Measurements from ENCODE around the gene SMYD3. TPM values are rescaled to one million over a fixed set of nuclear protein-coding genes. Genes with fewer than 3 reads are reported as not detected.

SMYD3 gene
- total and polyA plus RNA-seq, 2 donors, result 22.0 to 27.0 TPM

GRCh38 chr1:246320286-246320685, 186.8 kb downstream of the SMYD3 start:
- Histone ChIP-seq H3K27me3 (ENCODE audit: control insufficient read depth in 2 of 2, insufficient read depth in 1 of 2, low read length in 1 of 2) (no peaks in the 10 kb centered on the region), H3K9me3 (ENCODE audit: control insufficient read depth in 2 of 2, insufficient read depth in 1 of 2, low read length in 1 of 2) (no peaks in the 10 kb centered on the region), H3K4me3 (ENCODE audit: low read length in 2 of 2) (no peak overlapping the region), H3K36me3 (ENCODE audit: control insufficient read depth in 2 of 2, insufficient read depth in 2 of 2, low read length in 1 of 2) (no peaks in the 10 kb centered on the region), H3K27ac (ENCODE audit: low read depth in 1 of 2, low read length in 1 of 2) (no peak overlapping the region), H3K4me1 (ENCODE audit: control insufficient read depth in 2 of 2, insufficient read depth in 2 of 2, low read length in 2 of 2) (no peaks in the 10 kb centered on the region)
- 40% methylated on average over 4 of the region's 4 CpGs for WGBS
- DNase-seq (ENCODE audit: low read depth in 6 of 9, low spot score in 9 of 9), result no peak

DNA sequence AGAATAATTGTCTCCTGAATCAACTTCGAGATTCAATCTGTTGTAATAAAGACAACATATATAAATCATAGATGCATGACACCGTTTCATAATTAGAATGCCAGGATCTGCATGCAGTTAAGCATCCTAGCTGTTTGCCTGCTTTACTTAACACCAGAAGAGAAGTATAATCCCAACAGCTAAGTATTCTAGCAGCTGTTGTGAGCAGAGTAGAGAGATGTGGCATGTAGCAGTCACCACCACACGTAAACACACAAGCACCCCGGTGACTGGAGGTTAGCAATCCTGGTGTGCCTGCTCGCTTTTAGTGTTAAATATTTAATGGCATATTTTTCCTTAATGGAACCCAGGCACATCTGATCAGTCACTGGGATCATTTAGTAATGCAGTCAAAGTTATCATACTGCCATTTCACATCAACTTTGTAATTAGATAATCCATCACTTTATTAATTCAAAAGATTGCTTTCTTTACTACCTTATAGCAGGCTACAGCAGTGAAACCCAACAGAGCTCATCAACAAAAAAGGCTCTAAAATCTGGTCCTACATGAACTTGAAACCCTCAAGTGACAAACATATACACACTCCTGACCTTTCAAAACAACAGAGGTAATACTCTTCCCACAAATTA, 187.9 kb downstream of the SMYD3 start:
- Histone ChIP-seq H3K4me1 (ENCODE audit: control insufficient read depth in 2 of 2, insufficient read depth in 2 of 2, low read length in 2 of 2) (no peaks in the 10 kb centered on the region), H3K4me3 (ENCODE audit: low read length in 2 of 2) (no peak overlapping the region), H3K9me3 (ENCODE audit: control insufficient read depth in 2 of 2, insufficient read depth in 1 of 2, low read length in 1 of 2) (no peaks in the 10 kb centered on the region), H3K27me3 (ENCODE audit: control insufficient read depth in 2 of 2, insufficient read depth in 1 of 2, low read length in 1 of 2) (no peaks in the 10 kb centered on the region), H3K27ac (ENCODE audit: low read depth in 1 of 2, low read length in 1 of 2) (no peak overlapping the region), H3K36me3 (ENCODE audit: control insufficient read depth in 2 of 2, insufficient read depth in 2 of 2, low read length in 1 of 2) (no peaks in the 10 kb centered on the region)
- DNase-seq (ENCODE audit: low read depth in 6 of 9, low spot score in 9 of 9), result no peak
- 94% methylated on average over 5 of the region's 5 CpGs for WGBS

- WGBS, result 97% methylated on average over 3 of the region's 3 CpGs
- Histone ChIP-seq H3K27ac (ENCODE audit: low read depth in 1 of 2, low read length in 1 of 2) (no peak overlapping the region), H3K4me3 (ENCODE audit: low read length in 2 of 2) (no peak overlapping the region), H3K4me1 (ENCODE audit: control insufficient read depth in 2 of 2, insufficient read depth in 2 of 2, low read length in 2 of 2) (no peaks in the 10 kb centered on the region), H3K36me3 (ENCODE audit: control insufficient read depth in 2 of 2, insufficient read depth in 2 of 2, low read length in 1 of 2) (no peaks in the 10 kb centered on the region), H3K9me3 (ENCODE audit: control insufficient read depth in 2 of 2, insufficient read depth in 1 of 2, low read length in 1 of 2) (no peaks in the 10 kb centered on the region), H3K27me3 (ENCODE audit: control insufficient read depth in 2 of 2, insufficient read depth in 1 of 2, low read length in 1 of 2) (no peaks in the 10 kb centered on the region)
- no peak for DNase-seq (ENCODE audit: low read depth in 6 of 9, low spot score in 9 of 9)
These were observed 188.5 kb downstream of the SMYD3 start for GRCh38 chr1:246318622-246319021.

DNA sequence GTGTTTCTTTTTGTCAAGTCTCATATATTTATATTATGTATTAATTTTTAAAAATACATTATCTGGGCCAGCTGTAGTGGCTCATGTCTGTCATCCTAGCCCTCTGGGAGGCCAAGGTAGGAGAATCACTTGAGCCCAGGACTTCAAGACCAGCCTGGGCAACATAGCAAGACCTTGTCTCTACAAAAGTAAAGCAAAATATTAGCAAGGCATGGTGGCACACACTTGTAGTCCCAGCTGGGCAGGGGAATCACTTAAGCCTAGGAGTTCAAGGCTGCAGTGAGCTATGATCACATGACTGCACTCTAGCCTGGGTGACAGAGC, 189.1 kb downstream of the SMYD3 start:
- no peak for DNase-seq (ENCODE audit: low read depth in 6 of 9, low spot score in 9 of 9)
- Histone ChIP-seq H3K4me3 (ENCODE audit: low read length in 2 of 2) (no peak overlapping the region), H3K36me3 (ENCODE audit: control insufficient read depth in 2 of 2, insufficient read depth in 2 of 2, low read length in 1 of 2) (no peaks in the 10 kb centered on the region), H3K9me3 (ENCODE audit: control insufficient read depth in 2 of 2, insufficient read depth in 1 of 2, low read length in 1 of 2) (no peaks in the 10 kb centered on the region), H3K4me1 (ENCODE audit: control insufficient read depth in 2 of 2, insufficient read depth in 2 of 2, low read length in 2 of 2) (no peaks in the 10 kb centered on the region), H3K27ac (ENCODE audit: low read depth in 1 of 2, low read length in 1 of 2) (no peak overlapping the region), H3K27me3 (ENCODE audit: control insufficient read depth in 2 of 2, insufficient read depth in 1 of 2, low read length in 1 of 2) (no peaks in the 10 kb centered on the region)

GRCh38 chr1:246317332-246318035, 189.6 kb downstream of the SMYD3 start:
- WGBS, result 97% methylated on average over 4 of the region's 4 CpGs
- Histone ChIP-seq H3K27ac (ENCODE audit: low read depth in 1 of 2, low read length in 1 of 2) (no peak overlapping the region), H3K27me3 (ENCODE audit: control insufficient read depth in 2 of 2, insufficient read depth in 1 of 2, low read length in 1 of 2) (no peaks in the 10 kb centered on the region), H3K4me1 (ENCODE audit: control insufficient read depth in 2 of 2, insufficient read depth in 2 of 2, low read length in 2 of 2) (no peaks in the 10 kb centered on the region), H3K9me3 (ENCODE audit: control insufficient read depth in 2 of 2, insufficient read depth in 1 of 2, low read length in 1 of 2) (no peaks in the 10 kb centered on the region), H3K36me3 (ENCODE audit: control insufficient read depth in 2 of 2, insufficient read depth in 2 of 2, low read length in 1 of 2) (no peaks in the 10 kb centered on the region), H3K4me3 (ENCODE audit: low read length in 2 of 2) (no peak overlapping the region)
- no peak for DNase-seq (ENCODE audit: low read depth in 6 of 9, low spot score in 9 of 9)

DNA sequence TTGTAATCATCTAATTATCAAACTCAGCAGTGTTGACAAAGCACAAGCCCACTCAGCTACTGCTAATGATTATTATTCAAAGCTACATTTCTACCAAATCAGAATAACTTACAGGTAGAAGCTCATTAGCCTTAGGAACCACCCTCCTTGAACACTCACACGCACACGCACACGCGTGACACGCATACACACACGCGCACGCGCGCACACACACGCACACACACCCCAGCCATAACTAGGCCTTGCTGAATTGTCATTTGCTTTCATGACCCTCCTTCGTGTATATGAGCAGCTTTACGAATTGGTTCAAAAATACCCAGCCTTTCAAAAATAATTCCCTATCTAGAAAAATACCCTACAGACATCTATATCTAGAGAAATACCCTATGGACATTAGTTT, 195.6 kb downstream of the SMYD3 start:
- 99% methylated on average over 13 of the region's 13 CpGs for whole genome bisulfite sequencing
- no peak overlapping the region for H3K27ac ChIP-seq (ENCODE audit: low read depth in 1 of 2, low read length in 1 of 2)
- DNase-seq (ENCODE audit: low read depth in 6 of 9, low spot score in 9 of 9), result no peak
- H3K4me3 ChIP-seq (ENCODE audit: low read length in 2 of 2), result no peak overlapping the region
- no peaks in the 10 kb centered on the region for H3K9me3 ChIP-seq (ENCODE audit: control insufficient read depth in 2 of 2, insufficient read depth in 1 of 2, low read length in 1 of 2)
- no peaks in the 10 kb centered on the region for H3K4me1 ChIP-seq (ENCODE audit: control insufficient read depth in 2 of 2, insufficient read depth in 2 of 2, low read length in 2 of 2)
- H3K36me3 ChIP-seq (ENCODE audit: control insufficient read depth in 2 of 2, insufficient read depth in 2 of 2, low read length in 1 of 2), result no peaks in the 10 kb centered on the region
- no peaks in the 10 kb centered on the region for H3K27me3 ChIP-seq (ENCODE audit: control insufficient read depth in 2 of 2, insufficient read depth in 1 of 2, low read length in 1 of 2)

DNA sequence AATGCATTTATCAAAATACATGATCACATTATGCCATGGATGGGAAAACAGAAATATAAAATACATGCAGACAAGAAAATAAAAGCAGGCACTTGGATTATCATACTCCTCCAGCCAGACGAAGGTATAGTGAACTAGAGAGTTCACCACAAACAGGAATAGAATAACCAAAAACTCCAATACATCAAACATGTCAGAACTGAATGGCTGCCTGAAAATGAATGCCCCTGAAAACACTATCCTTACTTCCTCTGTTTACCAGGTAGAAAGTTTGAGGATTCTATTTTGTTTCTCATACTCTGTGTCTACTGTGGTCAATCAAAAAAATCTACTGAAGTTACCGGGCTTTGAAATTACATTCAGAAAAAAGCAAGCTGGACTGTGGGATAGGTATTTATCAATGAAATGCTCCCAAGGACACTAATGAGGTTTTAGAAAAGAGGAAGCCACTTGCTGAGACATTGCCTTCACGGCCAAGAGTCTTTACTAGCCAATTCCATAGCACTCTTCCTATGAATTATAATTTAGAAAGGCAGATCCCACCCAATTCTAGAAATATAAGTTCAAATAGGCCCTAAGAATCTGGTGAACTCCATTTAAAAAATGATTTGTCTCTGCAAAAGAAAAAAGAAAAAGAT, 197.7 kb downstream of the SMYD3 start:
- Histone ChIP-seq H3K27me3 (ENCODE audit: control insufficient read depth in 2 of 2, insufficient read depth in 1 of 2, low read length in 1 of 2) (no peaks in the 10 kb centered on the region), H3K27ac (ENCODE audit: low read depth in 1 of 2, low read length in 1 of 2) (no peak overlapping the region), H3K4me3 (ENCODE audit: low read length in 2 of 2) (no peak overlapping the region), H3K4me1 (ENCODE audit: control insufficient read depth in 2 of 2, insufficient read depth in 2 of 2, low read length in 2 of 2) (no peaks in the 10 kb centered on the region), H3K9me3 (ENCODE audit: control insufficient read depth in 2 of 2, insufficient read depth in 1 of 2, low read length in 1 of 2) (no peaks in the 10 kb centered on the region), H3K36me3 (ENCODE audit: control insufficient read depth in 2 of 2, insufficient read depth in 2 of 2, low read length in 1 of 2) (no peaks in the 10 kb centered on the region)
- DNase-seq (ENCODE audit: low read depth in 6 of 9, low spot score in 9 of 9), result no peak
- WGBS, result 52% methylated on average over 3 of the region's 3 CpGs

DNA sequence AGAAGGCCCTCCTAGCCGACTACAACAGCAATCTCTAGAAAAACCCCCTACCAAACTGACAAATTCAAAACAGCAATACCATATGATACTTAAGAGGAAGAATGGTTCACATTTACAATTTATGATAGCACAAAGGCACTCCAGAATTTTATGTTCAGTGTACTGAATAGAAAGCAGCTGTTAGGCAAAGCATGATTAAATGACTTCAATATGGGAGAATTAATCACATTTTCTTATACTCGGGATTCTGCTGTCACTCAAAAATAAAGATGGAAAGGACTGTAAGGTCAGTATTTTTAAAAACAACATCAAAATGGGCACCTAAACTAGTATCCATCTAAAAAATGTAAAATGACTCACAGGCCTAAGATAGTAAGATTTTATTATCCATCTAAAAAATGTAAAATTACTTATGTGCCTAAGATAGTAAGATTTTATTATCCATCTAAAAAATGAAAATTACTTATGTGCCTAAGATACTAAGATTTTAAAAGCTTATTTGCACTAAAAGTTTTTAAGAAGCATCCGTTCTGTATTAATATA, 198.5 kb downstream of the SMYD3 start:
- no peaks in the 10 kb centered on the region for H3K27me3 ChIP-seq (ENCODE audit: control insufficient read depth in 2 of 2, insufficient read depth in 1 of 2, low read length in 1 of 2)
- 98% methylated on average over 3 of the region's 3 CpGs for WGBS
- no peak for DNase-seq (ENCODE audit: low read depth in 6 of 9, low spot score in 9 of 9)
- H3K27ac ChIP-seq (ENCODE audit: low read depth in 1 of 2, low read length in 1 of 2), result no peak overlapping the region
- H3K4me1 ChIP-seq (ENCODE audit: control insufficient read depth in 2 of 2, insufficient read depth in 2 of 2, low read length in 2 of 2), result no peaks in the 10 kb centered on the region
- no peaks in the 10 kb centered on the region for H3K9me3 ChIP-seq (ENCODE audit: control insufficient read depth in 2 of 2, insufficient read depth in 1 of 2, low read length in 1 of 2)
- no peak overlapping the region for H3K4me3 ChIP-seq (ENCODE audit: low read length in 2 of 2)
- no peaks in the 10 kb centered on the region for H3K36me3 ChIP-seq (ENCODE audit: control insufficient read depth in 2 of 2, insufficient read depth in 2 of 2, low read length in 1 of 2)

DNA sequence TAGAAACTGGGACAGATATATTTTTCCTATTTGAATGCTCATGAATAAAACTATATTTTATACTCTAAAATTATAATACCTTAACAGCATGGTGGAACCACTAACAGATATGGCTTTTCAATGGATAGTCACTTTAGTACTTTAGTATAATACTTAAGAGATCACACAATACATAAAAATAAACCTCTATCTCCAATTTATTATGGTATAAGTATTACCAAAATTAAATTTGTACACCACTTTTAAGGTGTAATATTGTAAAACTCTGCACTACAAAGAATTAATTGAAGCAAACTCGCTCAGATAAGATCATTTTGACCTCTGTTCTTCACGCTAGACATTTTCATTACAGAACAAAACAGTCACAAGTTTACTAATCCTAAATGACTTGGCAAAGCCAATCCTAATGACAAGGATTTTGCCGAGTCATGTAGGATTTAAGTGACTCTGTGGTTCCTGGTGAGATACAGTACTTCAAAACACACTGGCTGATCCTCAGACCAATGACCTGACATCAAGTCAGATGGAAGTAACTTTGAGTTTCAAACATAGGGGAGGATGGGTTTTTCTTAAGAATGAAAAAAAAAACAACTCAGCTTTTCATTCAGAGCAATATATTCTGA, 200.6 kb downstream of the SMYD3 start:
- Histone ChIP-seq H3K4me1 (ENCODE audit: control insufficient read depth in 2 of 2, insufficient read depth in 2 of 2, low read length in 2 of 2) (no peaks in the 10 kb centered on the region), H3K36me3 (ENCODE audit: control insufficient read depth in 2 of 2, insufficient read depth in 2 of 2, low read length in 1 of 2) (no peaks in the 10 kb centered on the region), H3K4me3 (ENCODE audit: low read length in 2 of 2) (no peak overlapping the region), H3K9me3 (ENCODE audit: control insufficient read depth in 2 of 2, insufficient read depth in 1 of 2, low read length in 1 of 2) (no peaks in the 10 kb centered on the region), H3K27me3 (ENCODE audit: control insufficient read depth in 2 of 2, insufficient read depth in 1 of 2, low read length in 1 of 2) (no peaks in the 10 kb centered on the region), H3K27ac (ENCODE audit: low read depth in 1 of 2, low read length in 1 of 2) (no peak overlapping the region)
- no peak for DNase-seq (ENCODE audit: low read depth in 6 of 9, low spot score in 9 of 9)
- 98% methylated on average over 3 of the region's 3 CpGs for WGBS

All from thymus (tissue), 11 donors.